Measurements from ENCODE around the gene SHLD2.
"Not testable (repeated sequence)": the region's sequence is repeated elsewhere in the genome, so short reads cannot be mapped to it uniquely, and the experiment has no call there.

SHLD2 gene

DNA sequence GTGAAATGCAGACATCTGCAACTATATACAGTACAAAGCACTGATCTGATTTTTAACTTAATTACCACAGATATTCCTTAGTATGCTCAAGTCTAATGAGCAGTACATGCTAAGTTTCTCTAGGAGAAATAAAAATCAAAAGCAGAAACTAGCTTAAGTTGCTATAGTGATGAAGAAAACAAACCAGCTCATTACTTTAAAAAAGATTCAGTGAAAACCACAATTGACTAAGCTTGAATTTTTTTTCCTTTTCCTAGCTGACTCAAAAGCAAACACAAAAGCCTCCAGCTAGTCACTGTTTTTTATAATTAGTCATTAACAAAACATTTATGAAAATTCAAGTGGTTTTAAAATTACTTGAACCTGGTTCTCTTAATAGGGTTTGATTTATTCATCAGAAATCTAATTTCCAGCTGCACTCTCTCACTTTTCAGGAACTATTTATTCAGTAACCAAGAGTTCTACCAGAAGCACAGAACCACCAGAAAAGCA lies 10.7 kb upstream of the SHLD2 start:
- DNase-seq, result not testable (repeated sequence)

DNA sequence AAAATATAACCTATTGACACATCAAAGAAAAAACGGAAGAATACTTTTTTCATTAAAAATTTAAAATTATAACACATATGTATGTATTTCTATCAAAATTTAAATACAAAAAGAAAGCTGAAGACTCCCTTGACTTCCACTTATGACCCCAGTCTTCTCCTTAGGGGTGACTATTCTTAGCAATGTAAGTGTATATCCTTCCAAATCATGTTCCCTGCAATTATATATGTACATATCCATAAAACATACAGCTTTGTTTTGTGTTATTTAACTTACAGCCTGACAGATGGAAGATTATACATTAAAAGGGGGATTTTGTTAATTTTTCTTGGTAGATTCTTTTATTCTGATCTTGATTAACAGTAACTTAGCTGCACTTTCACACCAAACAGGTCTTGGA lies 9.5 kb upstream of the SHLD2 start:
- no peak for DNase-seq

DNA sequence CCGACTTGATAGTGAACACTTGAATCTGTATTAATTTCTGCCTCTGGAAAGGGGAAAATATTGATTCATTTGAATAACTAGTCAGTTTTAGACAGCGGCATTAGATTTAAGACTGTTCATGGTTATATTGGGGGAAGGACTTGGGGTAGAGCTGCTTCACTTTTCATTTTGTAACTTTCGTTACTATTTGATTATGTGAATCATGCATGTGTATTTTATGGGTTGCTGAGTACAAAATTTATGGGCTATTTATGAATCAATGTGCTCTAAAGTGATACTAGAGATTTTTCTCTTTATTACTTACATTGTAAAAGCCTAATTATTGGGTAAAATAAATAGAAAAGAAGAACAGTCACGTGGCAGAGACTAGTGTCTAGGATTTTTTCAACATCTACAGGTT lies 5.3 kb upstream of the SHLD2 start:
- no peak for DNase-seq

DNA sequence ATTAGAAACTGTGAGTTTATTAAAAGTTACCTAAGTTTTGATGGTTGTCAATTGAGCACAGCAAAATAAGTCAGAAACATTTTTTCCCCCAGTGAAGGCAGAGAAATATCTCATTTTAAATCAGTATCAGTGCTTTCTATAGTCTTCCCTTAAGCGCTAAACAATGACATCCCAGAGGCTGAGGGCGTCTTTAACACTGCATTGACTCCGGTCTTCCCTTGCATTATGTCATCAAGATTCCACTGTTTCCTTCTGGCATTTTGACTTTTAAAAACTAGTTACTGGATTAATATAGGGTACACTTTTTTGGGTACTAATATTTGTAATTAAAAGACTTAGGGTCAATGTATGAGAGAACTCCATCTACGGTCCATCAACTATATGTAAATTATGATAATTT lies 4.2 kb upstream of the SHLD2 start:
- DNase-seq, result no peak

DNA sequence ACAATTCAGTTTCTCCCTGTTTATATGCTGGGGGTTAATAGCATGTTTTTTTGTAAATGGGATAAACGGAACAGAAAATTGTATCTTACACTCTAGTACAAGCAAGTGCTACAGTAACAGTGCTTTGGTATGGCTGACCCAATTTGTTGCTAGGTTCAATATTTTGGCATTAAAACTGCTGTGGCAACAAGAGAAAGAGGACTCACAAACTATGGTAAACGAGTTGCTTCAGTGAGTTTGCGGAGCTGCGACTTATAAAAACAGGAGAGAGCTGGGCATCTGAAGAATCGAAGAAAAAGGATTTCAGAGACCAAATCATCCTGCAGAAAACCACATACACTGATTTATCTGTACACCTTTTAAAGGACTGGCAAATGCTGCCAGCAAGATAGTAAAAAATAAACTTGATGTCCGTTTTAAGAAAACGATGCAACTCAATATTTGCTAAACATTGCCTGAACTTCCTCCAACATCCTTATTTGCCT lies 2.6 kb upstream of the SHLD2 start:
- peak in 2 of 58 donors; percentile 8 to 20 for DNase-seq

DNA sequence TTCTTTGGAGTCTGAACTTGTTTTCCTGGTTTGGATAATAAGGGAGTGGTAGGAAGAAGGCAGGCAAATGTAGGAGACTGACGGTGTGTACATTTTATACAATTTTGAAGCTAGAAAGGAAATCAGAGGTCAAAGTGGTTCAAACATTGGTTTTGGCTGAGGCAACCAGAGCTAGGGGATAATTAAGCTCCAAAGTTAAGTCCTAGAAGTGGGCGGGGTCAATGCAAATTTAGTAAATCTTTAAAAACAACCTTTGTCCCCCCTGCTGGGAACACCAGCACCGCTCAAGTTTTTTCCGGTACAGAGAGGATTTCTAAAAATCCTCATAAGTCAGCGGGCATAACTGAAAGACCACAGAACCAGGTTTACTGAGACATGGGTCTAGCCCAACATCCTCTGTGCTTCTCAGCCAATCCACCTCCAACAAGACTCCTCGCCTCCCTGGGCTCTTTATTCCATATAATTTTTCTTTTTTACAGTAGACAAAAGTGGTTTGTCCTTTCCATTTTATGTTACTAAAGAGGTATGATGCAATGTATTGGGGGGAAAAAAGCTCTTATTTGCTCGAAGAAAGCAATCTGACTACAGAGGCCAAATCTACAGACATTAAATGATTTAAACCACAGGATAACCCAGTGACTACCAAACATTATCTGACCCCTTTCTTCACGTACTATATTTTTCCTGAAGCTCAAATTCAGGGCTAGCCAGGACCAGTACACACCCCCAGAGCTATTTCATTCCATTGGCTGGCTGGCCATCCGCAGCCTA lies 2.0 kb upstream of the SHLD2 start:
- DNase-seq, result peak in 5 of 58 donors; percentile 2 to 8 (median 6)

DNA sequence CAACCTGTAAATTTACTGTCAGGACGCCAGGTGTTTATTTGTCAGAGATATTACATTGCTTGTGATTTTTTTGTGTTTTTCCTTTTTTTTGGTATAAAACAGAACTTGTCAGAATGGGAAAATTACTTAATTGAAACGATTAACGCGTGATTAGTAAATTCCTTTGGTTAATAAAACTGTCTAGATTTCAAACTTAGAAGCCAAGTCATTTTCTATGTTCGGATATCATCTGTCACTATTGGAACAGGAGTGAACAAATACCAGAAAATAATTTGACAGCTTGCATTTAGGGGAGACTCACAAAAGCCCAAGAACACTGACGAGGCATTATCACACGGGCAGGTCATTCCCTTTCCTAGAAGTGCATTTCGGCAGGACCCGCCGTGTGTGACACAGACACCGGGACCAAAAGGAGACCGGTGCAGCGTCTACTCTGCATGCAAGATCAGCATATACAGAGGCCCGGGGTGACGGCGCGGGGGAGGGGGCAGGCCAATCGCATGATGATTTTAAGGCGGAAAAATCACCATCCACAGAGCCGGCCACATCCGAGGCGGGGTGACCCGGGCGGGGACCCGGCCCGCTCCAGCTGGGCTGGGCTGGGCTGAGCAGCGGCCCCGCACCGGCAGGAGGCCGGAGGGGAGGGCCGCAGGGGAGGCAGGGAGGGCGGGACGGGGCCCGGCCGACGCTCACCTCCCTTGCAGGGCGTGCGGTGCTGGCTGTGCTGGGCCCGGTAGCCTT lies 1.2 kb upstream of the SHLD2 start:
- DNase-seq, result peak in 41 of 58 donors; percentile 8 to 62 (median 28)

DNA sequence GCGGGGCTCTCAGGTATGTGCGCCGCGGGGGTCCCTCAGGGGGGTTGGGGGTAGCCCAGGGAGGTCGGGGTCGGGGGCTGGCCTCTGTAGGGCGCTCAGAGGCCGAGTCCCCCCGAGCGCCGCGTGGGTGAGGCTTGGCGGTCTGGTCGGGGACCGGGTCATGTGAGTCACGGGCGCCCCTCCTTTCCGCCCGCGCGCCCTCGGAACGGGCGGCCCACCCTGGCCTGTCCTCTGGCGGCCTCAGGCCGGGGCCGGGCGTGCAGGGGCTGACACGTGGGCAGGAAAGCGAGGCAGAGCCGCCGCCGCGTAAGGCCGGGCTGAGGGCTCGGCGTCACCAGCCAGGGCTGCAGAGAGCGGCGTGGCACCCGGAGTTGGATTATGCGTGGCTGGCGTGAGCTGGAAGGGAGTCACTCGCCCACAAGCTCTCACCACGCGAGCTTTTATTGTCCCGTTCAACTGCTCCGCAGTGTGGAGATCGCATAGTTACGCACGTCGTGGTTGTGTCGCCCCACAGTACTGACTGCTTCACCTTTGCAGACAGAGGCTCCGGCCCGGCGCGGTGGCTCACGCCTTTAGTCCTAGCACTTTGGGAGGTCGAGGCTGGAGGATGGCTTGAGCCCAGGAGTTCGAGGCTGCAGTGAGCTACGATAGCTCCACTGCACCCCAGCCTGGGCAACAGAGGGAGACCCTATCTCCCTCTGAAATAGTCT lies 385 bp downstream of the SHLD2 start:
- peak in 53 of 58 donors; percentile 28 to 92 (median 71) for DNase-seq

DNA sequence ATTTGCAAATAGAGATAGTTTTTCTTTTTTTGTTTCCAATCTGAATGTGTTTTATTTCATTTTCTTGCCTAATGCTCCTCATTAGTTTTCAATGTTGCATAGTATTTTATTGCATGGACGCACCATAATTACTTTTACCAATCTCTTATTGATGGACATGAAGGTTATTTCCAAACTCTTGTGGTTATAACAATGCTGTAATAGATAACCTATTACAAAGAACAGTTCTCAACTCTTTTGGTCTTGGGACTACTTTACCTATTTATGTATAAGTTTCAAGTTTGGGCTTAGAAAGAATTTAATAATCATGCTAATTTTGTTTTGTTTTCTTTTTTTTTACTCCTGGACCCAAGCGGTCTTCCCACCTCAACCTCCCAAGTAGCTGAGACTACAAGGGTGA lies 7.0 kb downstream of the SHLD2 start:
- DNase-seq, result no peak

DNA sequence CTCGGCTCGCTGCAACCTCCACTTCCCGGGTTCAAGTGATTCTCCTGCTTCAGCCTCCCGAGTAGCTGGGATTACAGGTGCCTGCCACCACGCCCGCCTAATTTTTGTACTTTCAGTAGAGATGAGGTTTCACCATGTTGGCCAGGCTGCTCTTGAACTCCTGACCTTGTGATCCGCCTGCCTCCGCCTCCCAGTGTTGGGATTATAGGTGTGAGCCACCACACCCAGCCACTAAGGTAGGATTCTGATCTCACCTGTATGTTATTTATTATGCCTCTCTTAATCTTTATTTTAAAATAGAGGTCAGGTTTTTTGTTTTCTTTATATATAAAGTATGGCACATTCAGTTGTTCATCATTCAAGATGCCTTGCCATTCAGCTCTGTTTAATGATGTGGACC lies 9.7 kb downstream of the SHLD2 start:
- not testable (repeated sequence) for DNase-seq

DNA sequence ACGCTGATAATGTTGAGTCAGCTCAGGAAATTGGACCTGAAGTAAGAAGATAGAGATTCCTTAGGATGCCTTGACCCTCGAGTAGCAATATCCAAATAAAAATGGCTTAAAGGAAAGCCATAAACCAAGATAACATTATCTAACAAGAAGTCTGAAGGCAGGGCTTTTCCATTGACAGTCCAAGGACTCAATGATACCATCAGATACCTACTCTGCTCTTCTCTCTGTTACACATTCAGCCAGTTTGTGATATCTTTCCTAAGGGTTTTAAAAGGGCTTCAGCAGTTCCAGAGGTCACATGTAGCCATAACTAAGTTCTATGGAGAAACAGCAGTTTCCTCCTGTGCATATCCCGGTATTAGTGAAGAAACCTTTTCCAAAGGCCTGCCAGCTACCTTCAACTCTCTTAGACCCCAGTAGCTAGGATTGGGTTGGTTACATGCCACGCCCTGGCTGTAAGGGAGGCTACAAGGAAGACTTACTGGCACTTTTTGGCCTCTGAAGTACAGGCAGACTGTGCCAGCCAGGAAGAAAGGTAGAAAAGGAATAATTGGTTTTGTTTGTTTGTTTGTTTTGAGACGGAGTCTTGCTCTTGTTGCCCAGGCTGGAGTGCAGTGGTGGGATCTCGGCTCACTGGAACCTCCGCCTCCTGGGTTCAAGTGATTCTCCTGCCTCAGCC lies 10.6 kb downstream of the SHLD2 start:
- no peak for DNase-seq

DNA sequence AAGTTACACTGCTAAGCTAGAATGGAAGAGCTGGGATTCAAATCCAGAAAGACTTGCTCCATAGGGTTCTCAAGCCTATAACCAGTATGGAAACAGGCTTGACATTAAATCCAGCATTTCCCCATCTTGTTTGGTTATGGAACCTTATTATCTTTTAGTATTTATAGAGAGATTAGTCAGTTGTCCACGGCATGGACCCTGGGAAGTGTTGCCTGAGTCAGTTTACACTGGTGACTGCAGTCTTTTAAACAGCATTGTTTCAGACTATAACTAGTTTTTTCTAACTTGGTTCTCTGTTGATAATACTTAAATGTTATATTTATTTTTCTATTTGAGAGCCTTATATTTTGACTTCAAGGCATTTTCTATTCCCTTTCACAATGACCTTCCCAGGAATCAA lies 23.1 kb downstream of the SHLD2 start:
- not testable (repeated sequence) for DNase-seq

DNA sequence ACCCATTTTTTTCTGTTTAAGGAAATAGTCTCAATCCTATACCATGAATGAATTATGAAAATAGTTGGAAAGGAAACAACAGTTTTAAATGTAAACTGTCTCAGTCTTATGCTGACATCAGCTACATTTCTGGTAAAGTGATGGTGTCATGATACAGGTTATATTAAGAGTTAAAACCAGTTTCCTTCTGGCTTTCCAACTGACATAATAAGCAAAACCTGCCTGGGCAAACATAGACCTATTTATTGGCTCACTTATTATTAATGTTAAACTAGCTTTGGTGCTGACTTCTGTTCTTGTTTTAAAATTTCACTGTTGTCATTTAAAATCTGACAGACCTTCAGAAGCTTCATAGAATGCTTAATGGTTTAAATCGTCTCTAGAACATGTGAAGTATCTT lies 24.0 kb downstream of the SHLD2 start:
- DNase-seq, result not testable (repeated sequence)

DNA sequence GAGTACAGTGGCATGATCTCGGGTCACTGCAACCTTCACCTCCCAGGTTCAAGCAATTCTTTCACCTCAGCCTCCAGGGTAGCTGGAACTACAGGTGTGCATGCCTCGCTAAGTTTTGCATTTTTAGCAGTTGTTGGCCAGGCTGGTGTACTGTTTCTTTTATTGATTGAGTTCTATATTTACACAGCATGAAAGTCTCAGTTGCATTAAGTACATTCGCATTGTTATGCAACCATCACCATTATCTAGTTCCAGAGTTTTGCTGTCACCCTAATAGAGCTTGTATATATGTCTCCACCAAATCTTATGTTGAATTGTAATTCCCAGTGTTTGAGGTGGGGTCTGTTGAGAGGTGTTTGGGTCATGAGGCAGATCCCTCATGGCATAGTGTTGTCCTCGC lies 28.3 kb downstream of the SHLD2 start:
- DNase-seq, result not testable (repeated sequence)

DNA sequence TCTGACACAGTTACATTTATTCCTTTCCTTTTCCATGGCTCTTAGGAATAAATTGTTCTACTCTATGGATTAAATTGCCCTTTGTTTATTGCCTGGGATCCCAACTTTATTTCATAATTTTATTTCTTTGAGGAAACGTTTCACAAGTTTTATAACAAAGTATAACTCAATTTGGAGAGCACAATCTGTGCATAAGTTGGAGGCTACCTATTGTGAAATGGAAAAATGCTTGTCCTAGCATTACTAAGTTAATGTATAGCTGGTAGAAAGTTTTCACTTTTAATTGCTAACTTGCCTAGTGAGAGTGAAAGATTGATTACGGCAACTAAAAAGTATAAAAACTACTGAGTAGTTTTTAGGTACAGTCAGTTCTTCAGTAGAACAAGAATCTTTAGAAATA lies 32.0 kb downstream of the SHLD2 start:
- not testable (repeated sequence) for DNase-seq

DNA sequence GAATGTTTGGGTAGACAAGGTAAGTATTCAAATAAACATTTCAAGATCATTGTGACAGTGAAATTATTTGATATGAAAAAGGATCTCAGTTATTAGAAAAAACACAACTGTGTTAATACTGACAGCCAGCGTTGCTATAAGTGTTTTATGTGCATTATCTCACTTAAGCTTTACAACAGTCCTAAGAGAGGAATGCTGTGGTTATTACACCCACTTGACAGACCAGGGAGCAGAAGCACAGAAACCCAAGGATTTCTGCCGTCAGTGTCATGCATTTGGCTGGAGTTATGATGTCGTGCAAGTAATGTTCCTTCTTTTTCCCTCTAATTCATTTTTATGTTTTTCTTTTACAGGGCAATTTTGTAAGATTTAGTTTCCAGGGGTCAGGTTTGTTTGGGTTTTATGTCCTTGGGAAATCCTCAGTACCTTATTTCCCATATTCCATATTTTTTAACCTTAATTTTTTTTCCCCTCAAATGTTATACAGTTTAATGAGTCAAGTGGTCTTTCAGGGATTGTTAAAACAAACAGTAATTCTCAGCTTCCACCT lies 32.7 kb downstream of the SHLD2 start:
- not testable (repeated sequence) for DNase-seq

DNA sequence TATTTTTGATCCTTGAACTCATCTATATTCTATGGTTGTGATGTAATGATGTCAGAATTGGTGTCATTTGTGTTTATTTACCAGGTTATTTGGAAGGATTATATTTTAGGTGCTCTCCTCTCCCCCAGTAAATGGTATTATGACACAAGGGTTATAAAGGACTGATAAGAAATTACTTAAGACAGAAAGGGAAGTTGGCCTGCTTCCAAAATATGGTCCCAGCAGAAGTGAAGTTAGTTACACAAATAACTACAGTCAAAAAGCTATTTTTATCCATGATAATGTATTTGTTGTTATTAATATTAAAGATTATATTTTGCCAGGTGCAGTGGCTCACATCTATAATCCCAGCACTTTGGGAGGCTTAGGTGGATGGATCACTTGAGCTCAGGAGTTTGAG lies 37.2 kb downstream of the SHLD2 start:
- not testable (repeated sequence) for DNase-seq

DNA sequence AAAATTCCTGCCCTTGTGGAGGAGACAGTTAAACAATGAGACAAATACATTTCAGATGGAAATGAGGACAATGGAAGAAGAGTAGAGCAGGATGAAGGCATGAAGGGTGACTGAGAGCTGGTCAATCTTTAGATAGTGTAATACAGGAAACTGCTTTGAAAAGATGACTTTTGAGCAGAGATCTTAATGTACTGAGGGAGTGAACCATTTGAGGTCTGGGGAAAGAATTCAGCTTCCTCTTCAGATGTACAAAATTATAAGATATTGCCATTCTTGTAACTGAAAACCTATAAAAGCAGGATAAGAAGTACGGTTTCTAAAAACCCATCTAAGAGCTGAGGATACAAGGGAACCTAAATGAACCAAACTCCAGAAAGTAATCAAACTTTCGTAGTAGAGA lies 38.9 kb downstream of the SHLD2 start:
- DNase-seq, result not testable (repeated sequence)

DNA sequence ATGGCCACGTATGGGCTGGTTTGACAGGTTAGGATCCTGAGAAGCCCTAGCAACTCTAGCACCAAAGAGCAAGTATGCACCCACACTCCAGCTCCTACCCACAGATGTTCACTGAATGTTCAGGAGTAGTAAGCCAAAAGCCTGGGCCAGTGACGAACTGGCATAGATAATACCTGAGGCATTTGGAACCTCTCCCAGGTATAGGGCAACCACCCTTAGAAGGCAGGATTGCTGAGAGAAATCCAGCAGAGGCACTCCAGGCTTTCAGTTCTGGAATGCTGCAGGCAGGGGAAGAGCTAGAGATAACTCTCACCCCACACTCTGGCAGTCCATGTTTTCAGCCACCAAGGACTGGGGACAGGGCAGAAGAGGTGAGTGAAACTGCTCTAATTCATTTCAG lies 39.4 kb downstream of the SHLD2 start:
- DNase-seq, result not testable (repeated sequence)

DNA sequence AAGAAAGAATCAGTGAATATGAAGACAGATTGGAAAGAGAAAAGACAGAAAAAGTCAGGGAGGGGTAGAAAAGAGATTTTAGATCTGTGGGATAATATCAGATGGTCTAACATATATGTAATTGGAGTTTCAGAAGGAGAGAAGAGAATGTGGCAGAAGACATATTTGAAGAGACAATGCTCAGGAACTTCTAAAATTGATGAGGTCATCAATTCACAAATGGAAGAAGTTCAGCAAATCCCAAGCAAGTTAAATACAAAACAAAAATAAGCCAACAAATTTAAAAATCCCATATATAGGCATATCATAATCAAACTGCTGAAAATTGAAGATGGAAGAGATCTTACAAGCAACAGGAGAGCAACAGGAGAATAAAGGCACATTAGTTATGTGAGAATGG lies 42.5 kb downstream of the SHLD2 start:
- DNase-seq, result not testable (repeated sequence)

All from anterior cingulate cortex (tissue), 58 donors.